ENCODE results near the gene FN3KRP. TPM values are rescaled to one million over a fixed set of nuclear protein-coding genes. Genes with fewer than 3 reads are reported as not detected.

Gene FN3KRP
- total RNA-seq, 2 donors from 2014 or later = 26.1 to 28.3 TPM

DNA sequence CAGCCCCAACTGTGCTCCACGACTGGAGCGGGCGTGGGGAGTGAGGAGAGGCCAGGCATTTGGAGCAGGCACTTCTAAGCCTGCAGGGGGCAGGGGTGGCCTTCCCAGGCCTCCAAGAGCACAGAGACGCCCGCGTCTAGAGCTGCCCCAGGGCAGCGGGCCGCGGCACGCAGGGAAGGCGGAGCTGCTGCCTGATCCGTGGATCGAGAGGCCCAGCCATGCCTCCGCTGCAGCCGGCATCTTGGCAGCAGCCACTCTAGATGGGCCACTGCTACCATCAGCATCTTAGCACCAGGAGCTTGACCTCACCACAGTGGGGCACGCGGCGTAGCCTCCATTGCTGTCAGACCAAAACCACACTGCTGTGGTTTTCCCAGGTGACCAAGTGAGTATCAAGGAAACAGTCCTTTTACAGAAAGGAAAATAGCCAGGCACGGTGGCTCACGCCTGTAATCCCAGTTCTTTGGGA lies 47.8 kb upstream of the FN3KRP start:
- 35% methylated on average over 19 of the region's 20 CpGs for WGBS
- H3K4me3 ChIP-seq = no peak overlapping the region
- DNase-seq (ENCODE audit: low spot score) = peak; percentile 62

DNA sequence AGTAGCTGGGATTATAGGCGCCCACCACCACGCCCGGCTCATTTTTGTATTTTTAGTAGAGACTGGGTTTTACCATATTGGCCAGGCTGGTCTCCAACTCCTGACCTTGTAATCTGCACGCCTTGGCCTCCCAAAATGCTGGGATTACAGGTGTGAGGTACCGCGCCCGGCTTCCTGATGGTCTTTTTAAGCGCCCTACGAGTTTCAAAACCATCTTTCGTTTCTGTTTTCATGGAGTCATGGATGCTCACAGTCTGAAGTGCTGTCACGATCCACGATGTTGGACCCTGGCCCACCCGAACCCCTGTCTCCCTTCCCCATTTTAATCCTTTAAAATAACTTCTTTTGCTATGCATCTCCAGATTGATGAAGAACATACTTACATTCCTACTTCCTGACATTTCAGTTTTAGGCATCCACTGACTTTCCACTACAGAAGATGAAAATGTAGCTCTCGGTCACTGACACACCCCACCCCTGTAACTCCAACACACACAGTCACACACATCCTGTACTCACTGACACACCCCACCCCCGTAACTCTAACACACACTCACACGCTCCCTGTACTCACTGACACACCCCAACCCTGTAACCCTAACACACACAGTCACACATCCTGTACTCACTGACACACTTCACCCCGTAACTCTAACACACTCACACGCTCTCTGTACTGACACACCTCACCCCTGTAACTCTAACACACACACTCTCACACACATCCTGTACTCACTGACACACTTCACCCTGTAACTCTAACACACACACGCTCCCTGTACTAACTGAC lies 45.6 kb upstream of the FN3KRP start:
- H3K36me3 ChIP-seq = no peaks in the 10 kb centered on the region
- 96% methylated on average over 19 of the region's 19 CpGs for WGBS
- TF ChIP-seq POLR2A (IDR thresholded peaks at IDR 0.05) (no peak), POLR2AphosphoS5 (IDR thresholded peaks at IDR 0.05) (no peak)
- TF ChIP-seq, protein P1, sequence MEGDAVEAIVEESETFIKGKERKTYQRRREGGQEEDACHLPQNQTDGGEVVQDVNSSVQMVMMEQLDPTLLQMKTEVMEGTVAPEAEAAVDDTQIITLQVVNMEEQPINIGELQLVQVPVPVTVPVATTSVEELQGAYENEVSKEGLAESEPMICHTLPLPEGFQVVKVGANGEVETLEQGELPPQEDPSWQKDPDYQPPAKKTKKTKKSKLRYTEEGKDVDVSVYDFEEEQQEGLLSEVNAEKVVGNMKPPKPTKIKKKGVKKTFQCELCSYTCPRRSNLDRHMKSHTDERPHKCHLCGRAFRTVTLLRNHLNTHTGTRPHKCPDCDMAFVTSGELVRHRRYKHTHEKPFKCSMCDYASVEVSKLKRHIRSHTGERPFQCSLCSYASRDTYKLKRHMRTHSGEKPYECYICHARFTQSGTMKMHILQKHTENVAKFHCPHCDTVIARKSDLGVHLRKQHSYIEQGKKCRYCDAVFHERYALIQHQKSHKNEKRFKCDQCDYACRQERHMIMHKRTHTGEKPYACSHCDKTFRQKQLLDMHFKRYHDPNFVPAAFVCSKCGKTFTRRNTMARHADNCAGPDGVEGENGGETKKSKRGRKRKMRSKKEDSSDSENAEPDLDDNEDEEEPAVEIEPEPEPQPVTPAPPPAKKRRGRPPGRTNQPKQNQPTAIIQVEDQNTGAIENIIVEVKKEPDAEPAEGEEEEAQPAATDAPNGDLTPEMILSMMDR (IDR thresholded peaks at IDR 0.05) = no peak
- no peaks in the 10 kb centered on the region for H3K9me3 ChIP-seq
- no peak overlapping the region for H3K27ac ChIP-seq
- H3K4me1 ChIP-seq (replicated peaks) = no peaks in the 10 kb centered on the region
- H3K4me3 ChIP-seq = no peak overlapping the region
- H3K27me3 ChIP-seq (replicated peaks; ENCODE audit: insufficient read depth) = no peaks in the 10 kb centered on the region
- DNase-seq (ENCODE audit: low spot score) = no peak
- intact Hi-C loops (cut with DNase I) = no loop called here

More for the DNA sequence above, 47.8 kb upstream of the FN3KRP start:
- H3K27ac ChIP-seq = no peak overlapping the region
- intact Hi-C loops (cut with DNase I) = loop anchor here (5.0 kb wide), 1 partner anchor 109 kb away; no protein-coding TSS in a partner anchor
- H3K27me3 ChIP-seq (replicated peaks; ENCODE audit: insufficient read depth) = no peaks in the 10 kb centered on the region
- no peaks in the 10 kb centered on the region for H3K4me1 ChIP-seq (replicated peaks)
- no peaks in the 10 kb centered on the region for H3K36me3 ChIP-seq
- TF ChIP-seq POLR2AphosphoS5 (IDR thresholded peaks at IDR 0.05) (peak; percentile 28), POLR2A (IDR thresholded peaks at IDR 0.05) (no peak)
- TF ChIP-seq, protein P1 (IDR thresholded peaks at IDR 0.05) = peak in 3 of 4 experiments; percentile 38 to 76 (median 66)
- H3K9me3 ChIP-seq = no peaks in the 10 kb centered on the region

DNA sequence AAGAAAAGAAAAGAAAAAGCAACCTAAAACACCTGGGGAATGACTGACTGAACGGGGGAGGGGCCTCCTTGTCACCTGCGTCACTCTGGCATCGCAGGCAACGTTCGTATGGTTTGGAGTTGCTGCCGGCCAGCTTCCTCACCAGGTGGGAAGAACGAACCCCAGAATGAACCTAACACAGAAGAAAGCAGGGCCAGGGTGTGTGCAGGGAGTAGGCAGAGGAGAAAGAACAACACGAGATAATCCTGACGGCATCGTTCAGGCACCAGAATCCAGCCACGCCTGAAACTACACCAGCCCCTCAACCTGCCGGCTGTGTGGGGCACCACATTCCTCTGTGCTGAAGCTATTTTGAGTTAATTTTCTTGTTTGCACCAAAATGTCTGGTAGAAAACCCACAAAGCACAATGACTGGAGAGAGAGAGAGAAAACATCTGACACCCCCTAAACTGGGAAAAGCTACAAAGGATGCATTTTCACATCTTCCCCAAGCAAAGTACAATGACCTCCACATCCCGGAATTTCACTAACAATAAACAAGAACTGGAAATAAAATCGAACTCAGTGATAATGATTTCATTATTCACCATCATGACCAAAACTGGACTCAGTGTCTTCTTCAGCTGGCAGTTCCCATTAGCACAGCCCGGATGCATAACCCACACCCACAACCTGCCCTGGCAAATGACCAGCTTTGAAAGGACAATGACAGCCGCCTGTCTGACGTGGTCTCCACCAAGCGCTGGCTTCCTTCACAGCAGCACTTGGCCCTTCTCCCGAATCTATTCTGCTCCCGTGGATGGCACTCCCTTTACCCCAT lies 41.6 kb upstream of the FN3KRP start:
- Histone ChIP-seq H3K27me3 (replicated peaks; ENCODE audit: insufficient read depth) (no peaks in the 10 kb centered on the region), H3K36me3 (no peaks in the 10 kb centered on the region), H3K9me3 (no peaks in the 10 kb centered on the region), H3K4me1 (replicated peaks) (no peaks in the 10 kb centered on the region), H3K4me3 (no peak overlapping the region), H3K27ac (no peak overlapping the region)
- 70% methylated on average over 20 of the region's 20 CpGs for WGBS
- TF ChIP-seq, protein P1 (IDR thresholded peaks at IDR 0.05) = no peak
- TF ChIP-seq POLR2A (IDR thresholded peaks at IDR 0.05) = no peak
- intact Hi-C loops (cut with DNase I) = no loop called here
- DNase-seq (ENCODE audit: low spot score) = no peak

DNA sequence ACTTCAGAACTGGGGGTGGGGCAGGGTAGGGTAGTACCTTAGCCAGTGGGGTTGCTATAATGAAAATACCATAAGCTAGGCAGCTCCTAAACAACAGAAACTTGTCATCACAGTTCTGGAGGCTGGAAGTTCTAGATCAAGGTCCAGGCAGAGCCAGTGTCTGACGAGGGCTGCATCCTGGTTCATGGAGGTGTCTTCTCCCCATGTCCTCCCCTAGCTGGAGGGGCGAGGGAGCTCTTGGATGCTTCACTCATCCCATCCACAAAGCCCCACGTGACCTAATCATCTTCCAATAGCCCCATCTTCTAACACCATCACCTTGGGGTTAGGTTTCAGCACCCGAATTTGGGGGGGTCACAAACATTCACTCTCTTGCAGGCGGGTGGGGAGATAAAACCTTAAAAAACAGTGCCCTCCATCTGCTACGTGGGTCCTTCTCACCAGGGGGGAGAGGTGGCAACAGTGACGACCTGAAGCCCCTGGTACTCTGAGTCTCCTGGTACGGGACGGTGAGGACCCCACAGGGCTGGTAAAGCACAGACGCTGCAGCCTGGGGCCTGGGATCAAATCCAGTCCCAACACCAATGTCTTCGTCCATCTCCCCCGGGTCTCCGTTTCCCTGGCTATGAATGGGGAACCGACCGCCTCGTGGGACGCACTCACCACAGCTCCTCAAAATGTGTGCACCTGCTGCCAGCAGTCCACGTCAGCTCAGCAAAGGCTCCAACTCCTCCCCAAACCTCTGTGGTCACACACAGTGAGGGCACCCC lies 40.8 kb upstream of the FN3KRP start:
- Histone ChIP-seq H3K27ac (no peak overlapping the region), H3K27me3 (replicated peaks; ENCODE audit: insufficient read depth) (no peaks in the 10 kb centered on the region), H3K36me3 (no peaks in the 10 kb centered on the region), H3K4me1 (replicated peaks) (no peaks in the 10 kb centered on the region), H3K9me3 (no peaks in the 10 kb centered on the region), H3K4me3 (no peak overlapping the region)
- DNase-seq (ENCODE audit: low spot score) = no peak
- TF ChIP-seq, protein P1 (IDR thresholded peaks at IDR 0.05) = no peak
- no peak for TF ChIP-seq POLR2AphosphoS5 (IDR thresholded peaks at IDR 0.05)
- no peak for TF ChIP-seq POLR2A (IDR thresholded peaks at IDR 0.05)
- intact Hi-C loops (cut with DNase I) = no loop called here
- 86% methylated on average over 18 of the region's 18 CpGs for WGBS
